ENCODE measurements around the gene LY6G5C. TPM values are rescaled to one million over a fixed set of nuclear protein-coding genes. Genes with fewer than 3 reads are reported as not detected.

LY6G5C gene
- total RNA-seq, 1 donor from 2014 or later = not detected

GRCh38 chr6:31706599-31706998 lies 25.7 kb upstream of the LY6G5C start, which contains the start of gene LY6G6F:
Gene LY6G6F, plus strand, starts transcription at chr6:31706866. Its CDS starts 41 bp downstream, at chr6:31706907.
- Histone ChIP-seq H3K4me3 (ENCODE audit: low read depth, low read length) (no peak within 1 kb of the TSS), H3K27me3 (ENCODE audit: control insufficient read depth, insufficient read depth, low read length) (no peaks in the 10 kb centered on the region), H3K36me3 (ENCODE audit: control insufficient read depth, insufficient read depth, low read length) (no peaks in the 10 kb centered on the region)
- no peak for TF ChIP-seq CTCF (IDR thresholded peaks at IDR 0.05; ENCODE audit: insufficient read depth, low read length, severe bottlenecking)
- DNase-seq (ENCODE audit: low read depth) (no peak), FAIRE-seq (no peak)

DNA sequence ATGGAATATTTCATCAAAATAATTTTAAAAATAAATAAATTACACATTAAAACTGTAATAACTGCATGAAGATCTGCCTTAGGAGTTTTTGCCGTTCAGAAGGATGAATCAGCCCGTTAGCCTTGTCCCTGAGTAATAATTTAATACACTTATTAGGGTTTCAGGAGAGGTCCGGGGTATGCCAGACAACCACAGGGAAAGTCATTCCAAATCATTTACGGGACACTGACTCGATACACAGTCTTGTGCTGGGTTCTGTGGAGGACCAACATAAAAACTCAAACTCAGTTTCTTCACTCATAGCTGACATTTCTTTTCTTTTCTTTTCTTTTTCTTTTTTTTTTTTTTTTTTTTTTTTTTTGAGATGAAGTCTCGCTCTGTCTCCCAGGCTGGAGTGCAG lies 25.1 kb upstream of the LY6G5C start:
- no peak for FAIRE-seq
- no peak for TF ChIP-seq CTCF (IDR thresholded peaks at IDR 0.05; ENCODE audit: insufficient read depth, low read length, severe bottlenecking)
- DNase-seq (ENCODE audit: low read depth) = no peak
- no peaks in the 10 kb centered on the region for H3K27me3 ChIP-seq (ENCODE audit: control insufficient read depth, insufficient read depth, low read length)
- peaks cover under 1% of the 10 kb centered on the region for H3K36me3 ChIP-seq (ENCODE audit: control insufficient read depth, insufficient read depth, low read length)
- no peak overlapping the region for H3K4me3 ChIP-seq (ENCODE audit: low read depth, low read length)

DNA sequence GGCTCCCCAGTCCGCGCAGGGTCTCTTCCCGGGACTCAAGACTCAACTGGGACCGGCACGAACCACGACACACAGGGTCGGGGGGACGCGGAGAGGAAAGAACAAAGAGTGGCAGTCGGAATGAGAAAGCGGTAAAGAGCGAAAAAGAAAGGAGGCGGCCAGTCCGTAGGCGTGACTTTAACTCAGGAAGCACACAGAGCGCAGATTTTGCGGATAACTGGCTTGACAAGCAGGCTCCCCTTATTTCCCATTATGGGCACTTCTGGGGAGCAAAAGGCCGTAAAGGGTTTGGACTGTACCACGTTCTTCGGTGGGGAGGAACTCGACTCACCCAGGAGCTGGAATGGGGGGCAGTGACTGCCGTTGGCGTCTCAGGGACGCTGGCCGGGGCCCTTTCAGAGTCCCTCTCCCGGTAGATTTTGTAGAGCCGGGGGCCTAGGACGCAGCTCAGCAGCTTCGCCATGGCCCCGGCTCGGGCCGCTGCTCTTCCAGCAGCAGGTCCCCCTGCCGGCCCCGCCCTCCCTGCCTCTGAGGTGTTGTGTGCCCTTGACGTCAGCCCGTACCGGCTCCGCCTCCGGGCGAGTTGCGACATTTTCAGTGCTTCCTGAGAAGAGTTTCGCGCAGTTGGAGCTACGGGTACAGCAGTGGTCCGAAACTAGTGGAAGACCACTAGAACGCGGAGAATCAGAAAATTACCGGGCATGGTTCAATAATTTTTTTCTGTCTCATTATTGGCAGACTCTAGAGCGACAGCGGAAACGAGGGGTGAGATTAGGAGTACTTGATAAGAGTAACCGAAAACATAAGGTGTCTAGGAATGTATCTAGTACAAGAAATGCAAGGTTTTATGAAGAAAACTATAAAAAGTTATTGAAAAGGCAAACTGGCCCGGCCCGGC lies 22.2 kb upstream of the LY6G5C start, which contains the start of gene ABHD16A:
TSS of gene ABHD16A (minus strand) at position 506 of the 898 bp plus-strand sequence. CDS start at position 463, 43 bp downstream.
- TF ChIP-seq CTCF (IDR thresholded peaks at IDR 0.05; ENCODE audit: insufficient read depth, low read length, severe bottlenecking) = peak; percentile 16
- no peak for FAIRE-seq
- Histone ChIP-seq H3K27me3 (ENCODE audit: control insufficient read depth, insufficient read depth, low read length) (no peaks in the 10 kb centered on the region), H3K36me3 (ENCODE audit: control insufficient read depth, insufficient read depth, low read length) (peaks cover 1% of the 10 kb centered on the region), H3K4me3 (ENCODE audit: low read depth, low read length) (peak within 1 kb of the TSS; percentile 88)
- DNase-seq (ENCODE audit: low read depth) = peak; percentile 95

DNA sequence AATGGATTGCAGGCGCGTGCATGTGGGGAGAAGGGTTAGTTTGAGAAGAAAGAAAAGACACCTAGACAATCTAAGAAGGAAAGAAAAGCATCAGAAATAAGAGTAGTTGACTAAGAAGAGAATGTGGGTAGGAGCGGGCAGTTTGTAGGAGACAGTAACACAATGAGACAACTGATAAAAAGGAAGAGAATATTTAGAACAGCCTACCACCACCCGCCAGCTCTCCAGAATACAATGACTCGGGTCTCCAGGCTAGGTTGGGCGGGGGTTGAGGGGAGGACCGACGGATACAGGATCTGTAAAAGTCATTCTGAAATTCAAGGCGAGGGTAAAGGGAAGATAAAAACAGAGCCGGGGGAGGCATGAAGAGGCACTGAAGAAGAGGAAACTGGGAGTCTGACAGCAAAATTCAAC lies 21.5 kb upstream of the LY6G5C start:
- no peak for DNase-seq (ENCODE audit: low read depth)
- no peak for TF ChIP-seq CTCF (IDR thresholded peaks at IDR 0.05; ENCODE audit: insufficient read depth, low read length, severe bottlenecking)
- no peak for FAIRE-seq
- H3K27me3 ChIP-seq (ENCODE audit: control insufficient read depth, insufficient read depth, low read length) = no peaks in the 10 kb centered on the region
- peak overlapping the region; percentile 88 for H3K4me3 ChIP-seq (ENCODE audit: low read depth, low read length)
- H3K36me3 ChIP-seq (ENCODE audit: control insufficient read depth, insufficient read depth, low read length) = peaks cover 1% of the 10 kb centered on the region

DNA sequence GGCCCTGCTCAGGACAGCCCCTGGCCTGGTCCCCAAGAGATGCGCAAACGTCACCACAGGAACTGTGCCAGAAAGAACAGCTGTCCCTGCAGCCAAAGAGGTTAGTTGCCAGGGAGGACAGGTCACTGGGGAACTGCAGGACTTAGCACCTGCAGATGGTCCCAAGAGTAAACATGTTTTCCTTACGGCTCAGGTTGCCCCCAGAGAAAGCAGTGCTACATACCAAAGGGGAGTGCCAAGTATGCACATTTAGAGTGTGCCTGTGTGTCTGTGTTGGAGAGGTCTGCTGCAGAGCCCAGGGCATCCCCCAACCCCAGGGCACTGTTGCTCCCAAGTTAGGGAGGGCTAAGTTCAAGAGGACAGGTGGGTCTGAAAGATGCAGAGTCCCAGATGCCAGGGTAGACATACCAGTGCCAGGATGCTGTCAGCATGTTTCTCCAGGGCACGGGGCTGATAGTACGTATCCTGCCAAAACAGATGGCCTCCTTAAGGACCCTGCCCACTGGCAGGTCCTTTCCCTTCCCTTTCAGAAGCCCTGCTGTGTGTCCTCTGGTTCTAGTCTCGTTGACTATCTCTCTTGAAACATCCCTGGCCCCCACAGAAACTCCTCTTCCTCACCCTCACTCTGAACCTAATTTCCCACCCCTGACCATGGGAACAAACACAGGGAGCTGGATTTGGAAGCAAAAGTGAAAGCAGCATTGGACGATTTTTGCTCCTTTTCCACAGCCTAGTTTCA lies 21.0 kb upstream of the LY6G5C start:
- peak overlapping the region; percentile 88 for H3K4me3 ChIP-seq (ENCODE audit: low read depth, low read length)
- TF ChIP-seq CTCF (IDR thresholded peaks at IDR 0.05; ENCODE audit: insufficient read depth, low read length, severe bottlenecking) = no peak
- FAIRE-seq = no peak
- no peaks in the 10 kb centered on the region for H3K27me3 ChIP-seq (ENCODE audit: control insufficient read depth, insufficient read depth, low read length)
- no peak for DNase-seq (ENCODE audit: low read depth)
- H3K36me3 ChIP-seq (ENCODE audit: control insufficient read depth, insufficient read depth, low read length) = peaks cover 2% of the 10 kb centered on the region
